Right lobe of liver (tissue), 4 donors: ENCODE data around the gene TMEM204.

Experiments
- CTCF ChIP-seq, 4 donors: fragments of 200-600 bp in 3 of 4; fragments of 450-650 bp in 1 of 4; IDR thresholded peaks; one replicate each; pipeline versions ENCODE4 v1.5.1 to v1.8.0; 2016 to 2022; ENCODE audit warnings: antibody characterized with exemption in 4 of 4, mild to moderate bottlenecking in 2 of 4
- POLR2A ChIP-seq: fragments of 450-650 bp; IDR thresholded peaks from one replicate; pipeline ENCODE4 v1.6.1; 2017; ENCODE audit warnings: antibody characterized with exemption, mild to moderate bottlenecking
- donor health status: DM: no; HTN: no; CAD: no.
- donor health status: DM: no; HTN: no; CAD: no.
- donor health status: DM: no; HTN: yes; CAD: no.

GRCh38 chr16:1564325-1564724 lies 30.9 kb downstream of the TMEM204 start:
- peak in 2 of 4 donors; percentile 16 to 25 for TF ChIP-seq CTCF (IDR thresholded peaks at IDR 0.05)
- no peak for TF ChIP-seq POLR2A
